Upper lobe of right lung (tissue), 1 donor: ENCODE results near the gene BACE1. TPM values are rescaled to one million over a fixed set of nuclear protein-coding genes. Genes with fewer than 3 reads are reported as not detected.
A peak's percentile ranks its signal among the peaks of the same experiment; 100 is the strongest.

Source experiments
- ATAC-seq: fragments of 200-7000 bp; cut with Tn5 transposase; one replicate; pipeline ENCODE4 v1.9.1; 2020; ENCODE audit warnings: mild to moderate bottlenecking, moderate library complexity
- DNase-seq: peaks from one replicate; pipeline ENCODE4 v3.0.0-alpha.2; 2020
- H3K27ac ChIP-seq: fragments of 200-600 bp; one replicate; pipeline ENCODE4 v1.8.0; 2022
- H3K27me3 ChIP-seq: fragments of 200-600 bp; one replicate; pipeline ENCODE4 v1.8.0; 2022; ENCODE audit warnings: mild to moderate bottlenecking
- H3K36me3 ChIP-seq: fragments of 200-600 bp; one replicate; pipeline ENCODE4 v1.8.0; 2022
- H3K4me1 ChIP-seq: fragments of 200-600 bp; one replicate; pipeline ENCODE4 v1.8.0; 2022
- H3K4me3 ChIP-seq: fragments of 200-600 bp; one replicate; pipeline ENCODE4 v1.8.0; 2022; ENCODE audit warnings: mild to moderate bottlenecking
- H3K9me3 ChIP-seq: fragments of 200-600 bp; one replicate; pipeline ENCODE4 v1.8.0; 2022
- CTCF ChIP-seq: fragments of 200-600 bp; IDR thresholded peaks from one replicate; pipeline ENCODE4 v1.8.0; 2022; ENCODE audit warnings: antibody characterized with exemption
- intact Hi-C: fragments of 100-400 bp; cut with DNase I; formaldehyde crosslinking; loops from one replicate; pipeline ENCODE4 v1.11.0; 2022
- total RNA-seq: library from RNA; stranded (reverse); fragmentation: NEBNext Ultra II Directional; extraction: Animal tissue kit (Norgen Biotek cat#: 25700); gene quantifications from one replicate; pipeline ENCODE4 v1.2.1, GENCODE V29; 2021
- donor health status: DM: no; HTN: yes; CAD: no; lungs with severe emphysema.

The BACE1 gene
- total RNA-seq, 1 donor from 2014 or later, result 28.9 TPM

- H3K27ac ChIP-seq, result no peak overlapping the region
- intact Hi-C loops, result no loop called here
- no peaks in the 10 kb centered on the region for H3K27me3 ChIP-seq
- no peak overlapping the region for H3K4me3 ChIP-seq
- no peaks in the 10 kb centered on the region for H3K9me3 ChIP-seq
- H3K4me1 ChIP-seq, result no peaks in the 10 kb centered on the region
- H3K36me3 ChIP-seq, result no peaks in the 10 kb centered on the region
- ATAC-seq, result no peak
- no peak for TF ChIP-seq CTCF
- DNase-seq, result no peak
Observed at GRCh38 chr11:117303646-117304315, 12.3 kb downstream of the BACE1 start.

- ATAC-seq, result no peak
Observed at GRCh38 chr11:117303101-117303500, 13.0 kb downstream of the BACE1 start.

DNA sequence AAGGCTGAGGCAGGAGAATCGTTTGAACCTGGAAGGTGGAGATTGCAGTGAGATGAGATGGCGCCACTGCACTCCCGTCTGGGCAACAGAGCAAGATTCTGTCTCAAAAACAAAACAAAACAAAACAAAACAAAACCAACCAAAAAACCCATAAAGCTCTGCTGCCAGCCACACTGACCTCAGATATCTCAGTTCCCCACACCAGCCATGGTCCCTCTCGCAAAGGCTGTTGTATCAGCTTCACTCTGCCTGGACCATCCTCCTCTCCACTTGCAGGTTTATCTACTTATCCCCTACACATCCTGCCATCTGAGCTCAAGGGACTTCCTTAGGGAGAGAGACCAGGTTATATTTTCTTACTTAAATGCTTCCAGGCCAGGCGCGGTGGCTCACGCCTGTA, 13.8 kb downstream of the BACE1 start:
- no peaks in the 10 kb centered on the region for H3K9me3 ChIP-seq
- no peaks in the 10 kb centered on the region for H3K36me3 ChIP-seq
- H3K4me3 ChIP-seq, result no peak overlapping the region
- ATAC-seq (no peak), DNase-seq (no peak)
- no peaks in the 10 kb centered on the region for H3K27me3 ChIP-seq
- no peak overlapping the region for H3K27ac ChIP-seq
- TF ChIP-seq CTCF, result no peak
- H3K4me1 ChIP-seq, result no peaks in the 10 kb centered on the region
- intact Hi-C loops, result no loop called here

More at GRCh38 chr11:117303101-117303500, 13.0 kb downstream of the BACE1 start:
- Histone ChIP-seq H3K4me1 (no peaks in the 10 kb centered on the region), H3K27ac (no peak overlapping the region), H3K4me3 (no peak overlapping the region), H3K9me3 (no peaks in the 10 kb centered on the region), H3K36me3 (no peaks in the 10 kb centered on the region), H3K27me3 (no peaks in the 10 kb centered on the region)
- DNase-seq, result no peak
- intact Hi-C loops, result no loop called here
- TF ChIP-seq CTCF, result no peak

- Histone ChIP-seq H3K27me3 (no peaks in the 10 kb centered on the region), H3K4me3 (no peak overlapping the region), H3K4me1 (no peaks in the 10 kb centered on the region), H3K27ac (no peak overlapping the region), H3K36me3 (no peaks in the 10 kb centered on the region), H3K9me3 (no peaks in the 10 kb centered on the region)
- intact Hi-C loops, result no loop called here
- no peak for TF ChIP-seq CTCF
- no peak for ATAC-seq
- DNase-seq, result no peak
Observed at GRCh38 chr11:117300773-117301172, 15.3 kb downstream of the BACE1 start.

GRCh38 chr11:117300283-117300663, 15.8 kb downstream of the BACE1 start:
- H3K27ac ChIP-seq, result no peak overlapping the region
- no peaks in the 10 kb centered on the region for H3K4me1 ChIP-seq
- H3K9me3 ChIP-seq, result no peaks in the 10 kb centered on the region
- no peak for TF ChIP-seq CTCF
- no peaks in the 10 kb centered on the region for H3K27me3 ChIP-seq
- no peaks in the 10 kb centered on the region for H3K36me3 ChIP-seq
- peak; percentile 71 for DNase-seq
- peak; percentile 52 for ATAC-seq
- no peak overlapping the region for H3K4me3 ChIP-seq
- intact Hi-C loops, result no loop called here
